ENCODE data around the gene ST7. TPM values are rescaled to one million over a fixed set of nuclear protein-coding genes. Genes with fewer than 3 reads are reported as not detected.

ST7 gene
- total RNA-seq, 2 experiments from 2014 or later: 13.2 to 14.1 TPM

- POLR2A ChIA-PET: no interaction called here
- CTCF ChIA-PET: no interaction called here
These were observed 123.2 kb downstream of the ST7 start for GRCh38 chr7:117076426-117076943.

DNA sequence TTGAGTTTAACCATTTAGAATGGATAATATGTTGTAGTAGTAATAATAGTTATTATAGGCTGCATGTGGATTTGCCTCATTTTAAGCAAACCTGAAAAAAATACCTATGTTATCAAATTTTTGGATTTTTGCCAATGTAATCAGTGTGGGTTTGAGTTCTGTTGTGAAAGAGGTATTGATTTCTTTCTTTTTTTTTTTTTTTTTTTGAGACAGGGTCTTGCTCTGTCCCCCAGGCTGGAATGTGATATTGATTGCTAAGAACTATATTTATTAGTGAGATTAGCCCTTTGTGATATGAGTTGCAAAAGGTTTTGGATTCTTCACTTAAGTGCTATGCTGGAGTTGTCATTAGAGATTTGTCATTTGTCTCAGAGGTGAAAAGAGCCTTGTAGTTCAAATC, 124.4 kb downstream of the ST7 start:
- ChIA-PET POLR2A (no interaction called here), CTCF (no interaction called here)

DNA sequence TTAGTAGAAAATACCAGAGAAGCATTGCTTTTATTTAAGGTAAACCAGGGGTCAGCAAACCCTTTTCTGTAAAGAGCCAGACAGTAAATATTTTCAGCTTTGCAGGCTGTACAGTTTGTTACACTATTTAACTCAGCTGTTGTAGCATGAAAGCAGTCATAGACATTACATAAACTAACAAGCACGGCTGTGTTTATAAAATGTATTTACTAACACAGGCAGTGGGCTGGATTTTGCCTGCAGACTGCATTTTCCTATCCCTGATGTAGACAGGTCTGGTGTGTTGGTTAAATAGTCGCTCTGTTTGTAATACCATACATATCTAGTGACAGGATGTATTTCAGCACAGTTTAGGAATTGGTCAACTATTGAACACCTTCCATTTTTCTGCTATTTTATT, 129.3 kb downstream of the ST7 start:
- ChIA-PET CTCF (no interaction called here), POLR2A (no interaction called here)

- ChIA-PET POLR2A (no interaction called here), CTCF (no interaction called here)
These were observed 130.3 kb downstream of the ST7 start for GRCh38 chr7:117083648-117084047.

- POLR2A ChIA-PET: no interaction called here
- CTCF ChIA-PET: no interaction called here
These were observed 131.0 kb downstream of the ST7 start for GRCh38 chr7:117084286-117084685.

- ChIA-PET CTCF (no interaction called here), POLR2A (no interaction called here)
These were observed 132.0 kb downstream of the ST7 start for GRCh38 chr7:117085275-117085674.

GRCh38 chr7:117085769-117086463, 132.6 kb downstream of the ST7 start:
- POLR2A ChIA-PET: no interaction called here

DNA sequence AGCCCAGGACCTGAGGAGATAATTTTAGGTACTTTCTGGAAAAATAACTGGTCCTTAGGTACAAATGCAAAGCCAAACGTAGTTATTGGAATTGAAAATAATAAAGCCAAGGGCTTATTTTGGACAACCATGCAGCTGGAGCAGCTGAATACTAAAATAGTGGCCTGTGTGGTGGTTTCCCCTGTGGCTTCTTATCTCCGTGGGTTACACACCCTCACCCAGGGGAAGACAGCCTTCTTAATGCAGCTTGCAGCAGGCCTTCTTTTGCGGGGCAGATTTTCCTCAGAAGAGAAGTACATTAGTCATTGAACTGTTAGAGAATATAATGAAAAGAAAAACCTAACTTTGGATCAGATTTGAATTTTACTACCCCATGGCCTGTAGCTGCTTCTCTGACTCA, 133.5 kb downstream of the ST7 start:
- ChIA-PET CTCF (no interaction called here), POLR2A (no interaction called here)

More at GRCh38 chr7:117085769-117086463, 132.6 kb downstream of the ST7 start:
- CTCF ChIA-PET: no interaction called here

DNA sequence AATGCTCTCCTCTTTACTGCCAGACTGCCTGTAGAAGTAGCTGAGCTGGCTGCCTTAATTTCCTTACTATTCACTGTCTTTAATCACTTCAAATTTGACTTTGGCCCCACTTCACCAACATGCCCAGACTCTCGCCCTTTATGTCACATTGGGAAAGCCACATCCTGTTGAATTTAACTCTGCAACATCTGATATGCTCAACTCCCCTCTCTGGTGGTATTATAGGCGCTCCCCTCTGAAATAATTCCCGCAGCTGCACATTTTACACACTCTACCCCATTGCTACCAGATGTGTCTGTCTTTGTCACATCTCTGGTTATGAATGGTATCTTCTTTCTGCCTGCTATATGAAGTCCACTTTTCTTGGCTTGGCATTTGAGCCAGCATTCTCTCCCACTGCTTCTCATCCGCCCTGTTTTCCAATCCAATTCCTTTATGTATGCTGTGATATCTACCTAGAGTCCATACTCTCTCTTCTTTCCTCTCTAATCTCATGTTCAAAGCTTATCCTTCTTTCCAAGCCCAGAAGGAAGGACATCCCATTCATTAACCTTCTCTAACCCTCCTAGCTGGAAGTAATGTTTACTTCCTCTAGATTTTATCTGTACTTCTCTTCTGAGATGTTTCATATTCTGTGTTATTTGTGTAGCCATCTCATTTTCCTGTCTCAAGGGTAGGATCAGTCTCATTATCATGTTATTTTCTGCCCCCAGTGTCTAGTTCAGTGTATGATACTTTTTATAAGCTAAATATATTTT, 134.5 kb downstream of the ST7 start:
- POLR2A ChIA-PET: interaction anchor here (0.6 kb wide), 1 partner anchor 65 kb away, joined by 3 read pairs; no protein-coding TSS in a partner anchor
- CTCF ChIA-PET: no interaction called here

DNA sequence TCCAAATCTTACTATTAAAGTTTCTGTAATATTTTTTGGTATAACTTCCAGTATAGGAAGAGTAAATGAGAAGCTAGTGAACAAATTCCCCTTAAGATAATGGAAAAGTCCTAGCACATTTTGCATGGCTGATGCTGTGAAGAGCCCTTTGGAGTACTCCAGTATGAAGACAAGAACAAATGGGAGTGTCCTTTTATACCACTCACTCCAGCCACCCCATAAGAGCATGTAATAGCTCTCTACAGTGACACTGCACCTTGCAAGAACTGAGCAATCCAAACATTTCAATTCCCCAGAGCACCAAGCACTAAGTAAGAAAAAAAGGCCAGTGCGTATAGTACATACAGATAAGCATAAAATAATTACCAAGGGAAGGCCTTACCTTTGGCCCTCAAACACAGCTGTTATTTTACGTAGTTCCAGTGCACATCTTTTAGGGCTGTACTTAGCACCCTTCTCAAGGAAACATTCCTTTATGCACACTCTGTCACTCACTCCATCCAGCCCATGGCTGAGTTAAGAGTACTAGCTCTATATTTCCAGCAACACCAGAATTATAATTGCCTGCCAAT, 135.4 kb downstream of the ST7 start:
- POLR2A ChIA-PET: no interaction called here
- CTCF ChIA-PET: interaction anchor here (0.6 kb wide), 1 partner anchor 124 kb away, joined by 3 read pairs; no protein-coding TSS in a partner anchor

- ChIA-PET CTCF (no interaction called here), POLR2A (no interaction called here)
These were observed 137.5 kb downstream of the ST7 start for GRCh38 chr7:117090791-117091190.

GRCh38 chr7:117091721-117092120, 138.4 kb downstream of the ST7 start:
- CTCF ChIA-PET: no interaction called here

GRCh38 chr7:117092785-117093184, 139.5 kb downstream of the ST7 start:
- ChIA-PET CTCF (interaction anchor here (0.7 kb wide), 1 partner anchor 47 kb away, joined by 4 read pairs; no protein-coding TSS in a partner anchor), POLR2A (no interaction called here)

More at GRCh38 chr7:117091721-117092120, 138.4 kb downstream of the ST7 start:
- POLR2A ChIA-PET: no interaction called here

DNA sequence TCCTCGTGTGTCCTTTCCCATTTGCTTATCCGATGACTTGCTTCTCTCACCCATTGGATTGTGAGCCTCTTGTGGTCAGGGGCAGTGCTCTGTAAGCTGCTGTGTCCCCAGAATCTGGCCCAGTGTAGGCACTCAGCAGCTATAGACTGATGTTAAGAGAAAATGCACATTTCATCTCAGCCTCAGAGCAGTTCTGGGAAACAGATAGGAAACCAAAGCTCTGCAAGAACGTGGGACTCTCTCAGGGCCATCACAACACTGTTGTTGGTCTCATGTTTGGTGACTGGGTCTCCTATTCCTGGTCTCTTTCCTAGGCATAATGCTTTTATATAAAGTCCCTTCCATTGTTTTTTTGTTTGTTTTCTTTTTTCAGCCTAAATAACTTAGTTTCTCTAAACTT, 141.2 kb downstream of the ST7 start:
- CTCF ChIA-PET: no interaction called here
- POLR2A ChIA-PET: no interaction called here

DNA sequence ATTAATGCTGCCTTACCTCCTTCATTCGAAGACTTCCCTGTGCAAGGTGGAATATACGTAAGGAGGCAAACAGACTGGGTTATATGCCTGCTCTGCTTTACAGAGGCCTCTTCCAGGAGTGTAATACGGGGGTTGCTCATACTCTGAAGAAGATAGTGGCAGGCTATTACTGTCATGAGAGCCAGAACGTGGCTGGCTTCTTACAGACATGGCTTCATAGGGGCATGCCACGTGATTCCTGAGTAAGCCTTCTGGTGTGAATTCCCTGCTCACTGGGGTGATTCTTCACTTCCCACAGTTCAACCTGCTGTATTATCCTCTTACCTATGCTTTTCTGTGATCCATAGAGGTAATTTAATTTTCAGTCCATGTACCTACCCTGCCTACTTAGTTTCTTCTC, 141.8 kb downstream of the ST7 start:
- ChIA-PET CTCF (no interaction called here), POLR2A (no interaction called here)

- ChIA-PET POLR2A (no interaction called here), CTCF (no interaction called here)
These were observed 143.0 kb downstream of the ST7 start for GRCh38 chr7:117096330-117096729.

DNA sequence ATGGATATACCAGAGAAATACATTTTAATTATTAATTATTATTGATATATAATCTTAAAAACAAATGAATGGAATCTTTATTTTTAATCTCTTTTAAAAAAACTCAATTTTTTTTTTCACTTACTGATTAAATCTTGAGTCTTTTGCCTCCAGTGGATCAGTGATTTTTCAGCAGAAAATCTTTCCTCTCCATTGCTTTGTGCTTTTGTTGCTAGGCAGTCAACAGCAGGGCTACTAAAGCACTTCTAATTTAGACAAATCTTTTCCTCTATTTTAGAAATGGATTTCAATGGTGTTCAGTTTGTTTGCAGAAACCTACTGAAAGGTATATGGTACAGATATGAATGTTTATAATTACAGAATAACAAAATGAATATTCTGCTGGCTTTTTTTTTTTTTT, 143.6 kb downstream of the ST7 start:
- CTCF ChIA-PET: no interaction called here
- POLR2A ChIA-PET: no interaction called here

GRCh38 chr7:117097860-117098259, 144.6 kb downstream of the ST7 start:
- ChIA-PET POLR2A (no interaction called here), CTCF (interaction anchor here (1.2 kb wide), 1 partner anchor 14 kb away, joined by 3 read pairs; no protein-coding TSS in a partner anchor)

DNA sequence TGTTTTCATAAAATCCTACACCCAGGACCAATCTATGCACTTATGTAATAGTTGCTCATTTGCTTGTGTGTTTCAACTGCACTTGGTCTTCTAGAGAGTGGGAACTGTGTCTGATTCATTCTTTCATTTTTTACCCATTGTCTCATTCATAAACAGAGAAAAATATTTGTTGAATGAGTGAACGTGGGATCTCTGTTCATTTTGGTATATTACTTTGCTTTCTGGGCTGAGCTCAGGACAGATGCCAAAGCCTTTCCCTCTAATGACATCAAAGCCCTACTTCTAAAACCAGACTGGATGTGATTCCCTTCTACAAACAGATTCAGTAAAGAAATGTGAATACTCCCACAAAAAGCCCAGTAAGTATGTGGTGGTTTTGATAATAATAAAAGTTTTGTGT, 145.2 kb downstream of the ST7 start:
- ChIA-PET POLR2A (no interaction called here), CTCF (interaction anchor here (1.2 kb wide), 1 partner anchor 13 kb away, joined by 3 read pairs; no protein-coding TSS in a partner anchor)

DNA sequence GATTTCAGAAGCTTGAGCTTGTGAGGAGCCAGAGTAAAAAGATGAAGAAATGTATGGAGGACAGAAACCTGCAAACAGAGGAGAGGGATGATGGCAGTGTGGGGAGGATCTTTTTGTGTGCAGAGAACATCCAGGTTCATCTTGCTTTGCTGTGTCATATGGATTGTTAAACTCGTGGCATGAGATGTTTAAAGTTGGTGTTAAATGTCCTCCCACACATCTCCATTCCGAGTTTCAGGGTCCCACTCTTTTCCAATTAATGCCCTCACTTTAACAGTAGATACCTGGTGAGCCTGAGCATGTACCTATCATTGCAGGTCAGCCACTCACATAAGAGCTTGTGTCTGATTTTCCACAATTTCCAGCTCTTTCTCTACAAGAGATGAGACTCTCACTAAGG, 147.7 kb downstream of the ST7 start:
- ChIA-PET POLR2A (no interaction called here), CTCF (no interaction called here)

Measured in activated CD8-positive, alpha-beta memory T cell treated with anti-CD3 and anti-CD28 coated beads for 36 hours (primary cell).